ENCODE measurements around the gene ASIC2. TPM values are rescaled to one million over a fixed set of nuclear protein-coding genes. Genes with fewer than 3 reads are reported as not detected.

The ASIC2 gene
- total and polyA plus RNA-seq, 7 donors: 0.01 TPM; not detected in 6

DNA sequence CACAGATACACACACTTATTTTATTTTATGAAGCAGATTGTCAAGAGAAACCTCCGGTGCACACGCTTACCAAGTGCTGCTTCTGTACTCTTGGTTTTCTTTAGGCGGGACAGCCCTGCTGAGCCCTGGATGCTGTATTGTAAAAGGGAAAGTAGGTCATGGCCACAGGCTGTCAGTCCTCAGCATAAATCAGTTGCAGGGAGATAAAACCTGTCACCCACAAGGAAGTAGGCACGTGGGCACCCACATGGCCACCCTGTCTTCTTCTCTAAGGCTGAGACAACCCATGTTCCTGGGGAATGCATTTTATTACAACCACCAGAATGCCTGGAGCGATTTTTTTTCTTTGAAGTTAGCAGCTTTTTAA is 59.3 kb downstream of the ASIC2 start:
- Histone ChIP-seq H3K27ac (no peak overlapping the region), H3K4me3 (no peak overlapping the region)
- ATAC-seq: peak in 2 of 4 donors; percentile 39 to 47

DNA sequence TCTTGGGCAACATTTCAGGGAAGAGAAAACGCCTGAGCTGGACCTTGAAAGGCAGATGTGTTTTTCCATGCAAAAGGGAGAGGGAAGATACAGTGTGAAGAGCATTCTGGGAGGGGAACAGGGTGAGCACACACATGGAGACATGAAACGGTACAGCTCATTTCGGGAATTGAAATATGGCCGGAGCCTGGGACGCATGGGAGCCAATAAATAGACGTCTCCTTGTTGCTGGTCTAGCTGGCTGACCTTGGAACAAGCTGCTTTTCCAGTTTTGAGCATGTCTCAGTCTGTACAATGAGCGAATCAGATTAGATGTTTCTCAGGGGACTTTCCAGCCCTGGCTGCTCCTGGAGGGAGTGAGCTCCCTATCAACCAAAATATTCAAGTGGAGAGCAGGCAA is 63.6 kb downstream of the ASIC2 start:
- no peak overlapping the region for H3K27ac ChIP-seq
- no peaks in the 10 kb centered on the region for H3K9me3 ChIP-seq
- no peaks in the 10 kb centered on the region for H3K36me3 ChIP-seq (ENCODE audit: insufficient read depth in 1 of 2, low read depth in 1 of 2)
- no peak overlapping the region for H3K4me3 ChIP-seq
- no peak for DNase-seq
- intact Hi-C loops (cut with DNase I): loop anchor here in 1 of 2 donors (2.0 kb wide), 1 partner anchor 51 kb away; no protein-coding TSS in a partner anchor
- TF ChIP-seq, protein P1, sequence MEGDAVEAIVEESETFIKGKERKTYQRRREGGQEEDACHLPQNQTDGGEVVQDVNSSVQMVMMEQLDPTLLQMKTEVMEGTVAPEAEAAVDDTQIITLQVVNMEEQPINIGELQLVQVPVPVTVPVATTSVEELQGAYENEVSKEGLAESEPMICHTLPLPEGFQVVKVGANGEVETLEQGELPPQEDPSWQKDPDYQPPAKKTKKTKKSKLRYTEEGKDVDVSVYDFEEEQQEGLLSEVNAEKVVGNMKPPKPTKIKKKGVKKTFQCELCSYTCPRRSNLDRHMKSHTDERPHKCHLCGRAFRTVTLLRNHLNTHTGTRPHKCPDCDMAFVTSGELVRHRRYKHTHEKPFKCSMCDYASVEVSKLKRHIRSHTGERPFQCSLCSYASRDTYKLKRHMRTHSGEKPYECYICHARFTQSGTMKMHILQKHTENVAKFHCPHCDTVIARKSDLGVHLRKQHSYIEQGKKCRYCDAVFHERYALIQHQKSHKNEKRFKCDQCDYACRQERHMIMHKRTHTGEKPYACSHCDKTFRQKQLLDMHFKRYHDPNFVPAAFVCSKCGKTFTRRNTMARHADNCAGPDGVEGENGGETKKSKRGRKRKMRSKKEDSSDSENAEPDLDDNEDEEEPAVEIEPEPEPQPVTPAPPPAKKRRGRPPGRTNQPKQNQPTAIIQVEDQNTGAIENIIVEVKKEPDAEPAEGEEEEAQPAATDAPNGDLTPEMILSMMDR (IDR thresholded peaks at IDR 0.05): no peak
- H3K27me3 ChIP-seq (ENCODE audit: insufficient read depth in 3 of 3, low read length in 2 of 3): no peaks in the 10 kb centered on the region
- no peaks in the 10 kb centered on the region for H3K4me1 ChIP-seq
- 45 to 49% (median 48%) methylated on average over 7 of the region's 7 CpGs for WGBS, 3 donors
- ATAC-seq: no peak

More for the DNA sequence above, 59.3 kb downstream of the ASIC2 start:
- no peaks in the 10 kb centered on the region for H3K27me3 ChIP-seq (ENCODE audit: insufficient read depth in 3 of 3, low read length in 2 of 3)
- intact Hi-C loops (cut with DNase I): no loop called here
- DNase-seq: peak in 1 of 2 donors; percentile 19
- TF ChIP-seq, protein P1 (IDR thresholded peaks at IDR 0.05): no peak
- no peaks in the 10 kb centered on the region for H3K9me3 ChIP-seq
- 61 to 76% (median 75%) methylated on average over 5 of the region's 5 CpGs for WGBS, 3 donors
- no peaks in the 10 kb centered on the region for H3K36me3 ChIP-seq (ENCODE audit: insufficient read depth in 1 of 2, low read depth in 1 of 2)
- no peaks in the 10 kb centered on the region for H3K4me1 ChIP-seq

DNA sequence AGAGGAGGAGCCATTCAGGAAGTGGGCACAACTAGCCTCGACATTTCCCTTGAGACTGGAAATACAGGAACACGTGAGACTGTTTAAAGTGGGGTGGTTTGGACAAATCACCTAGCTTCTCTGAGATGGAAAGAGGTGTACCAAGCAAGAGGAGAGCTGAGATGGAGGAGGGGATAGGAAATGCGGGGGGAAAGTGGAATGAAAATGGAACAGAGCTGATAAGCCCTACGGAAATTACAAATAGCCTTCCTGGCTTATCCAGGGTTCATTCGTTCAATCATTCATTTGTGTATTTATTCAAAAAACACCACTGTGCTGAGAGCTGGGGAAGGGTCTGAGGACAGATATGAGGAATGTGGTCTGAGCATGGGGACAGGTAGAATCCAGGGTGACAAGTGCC is 64.1 kb downstream of the ASIC2 start:
- no peak overlapping the region for H3K27ac ChIP-seq
- no peaks in the 10 kb centered on the region for H3K36me3 ChIP-seq (ENCODE audit: insufficient read depth in 1 of 2, low read depth in 1 of 2)
- no peak overlapping the region for H3K4me3 ChIP-seq
- intact Hi-C loops (cut with DNase I): loop anchor here in 1 of 2 donors (2.0 kb wide), 1 partner anchor 50 kb away; no protein-coding TSS in a partner anchor
- DNase-seq (no peak), ATAC-seq (no peak)
- TF ChIP-seq, protein P1 (IDR thresholded peaks at IDR 0.05): no peak
- 63 to 72% (median 71%) methylated on average over 5 of the region's 5 CpGs for WGBS, 3 donors
- no peaks in the 10 kb centered on the region for H3K9me3 ChIP-seq
- no peaks in the 10 kb centered on the region for H3K4me1 ChIP-seq
- H3K27me3 ChIP-seq (ENCODE audit: insufficient read depth in 3 of 3, low read length in 2 of 3): no peaks in the 10 kb centered on the region

DNA sequence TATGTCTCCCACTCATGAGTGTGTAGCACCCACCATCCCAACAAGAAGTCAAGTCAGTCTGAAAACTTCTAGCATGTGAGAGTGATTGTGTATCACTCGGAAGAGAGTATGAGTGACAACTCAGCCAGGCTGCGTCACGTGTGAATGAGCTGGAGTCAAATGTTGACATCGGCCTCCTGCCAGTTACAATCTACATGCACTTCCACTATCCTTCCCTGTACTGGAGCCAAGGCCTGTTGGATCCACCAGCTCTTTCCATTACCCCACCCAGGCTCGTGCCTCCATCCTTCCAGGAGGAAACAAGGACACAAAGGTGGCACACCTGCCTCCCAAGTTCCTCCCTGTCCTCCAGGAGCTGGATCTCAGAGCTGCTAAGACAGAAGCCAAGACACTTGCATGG is 64.5 kb downstream of the ASIC2 start:
- WGBS, 3 donors: 68 to 74% (median 72%) methylated on average over 5 of the region's 5 CpGs
- Histone ChIP-seq H3K27ac (no peak overlapping the region), H3K9me3 (no peaks in the 10 kb centered on the region), H3K36me3 (ENCODE audit: insufficient read depth in 1 of 2, low read depth in 1 of 2) (no peaks in the 10 kb centered on the region), H3K27me3 (ENCODE audit: insufficient read depth in 3 of 3, low read length in 2 of 3) (no peaks in the 10 kb centered on the region), H3K4me1 (no peaks in the 10 kb centered on the region), H3K4me3 (no peak overlapping the region)
- intact Hi-C loops (cut with DNase I): loop anchor here in 1 of 2 donors (2.0 kb wide), 1 partner anchor 50 kb away; no protein-coding TSS in a partner anchor
- TF ChIP-seq, protein P1 (IDR thresholded peaks at IDR 0.05): no peak
- no peak for DNase-seq
- no peak for ATAC-seq

DNA sequence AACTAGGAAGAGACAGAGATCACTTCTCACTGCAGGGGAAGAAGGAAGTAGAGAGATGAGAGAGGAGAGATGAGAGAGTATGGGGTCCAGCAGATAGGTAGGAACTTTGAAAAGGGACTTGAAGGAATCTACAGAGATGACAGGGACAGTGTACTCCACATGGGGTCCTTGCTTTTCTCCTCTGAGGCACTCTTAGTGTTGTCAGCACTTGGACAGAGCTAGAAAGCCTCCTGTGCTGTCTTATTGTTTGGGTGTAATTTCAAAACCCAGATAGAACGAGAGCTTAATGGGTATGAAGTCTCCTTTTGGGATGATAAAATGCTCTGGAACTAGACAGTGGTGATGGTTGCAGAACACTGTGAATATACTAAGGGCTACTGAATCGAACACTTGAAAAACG is 65.2 kb downstream of the ASIC2 start:
- ATAC-seq: no peak
- 70 to 76% (median 73%) methylated on average over 3 of the region's 3 CpGs for WGBS, 3 donors
- TF ChIP-seq, protein P1 (IDR thresholded peaks at IDR 0.05): no peak
- no peak overlapping the region for H3K4me3 ChIP-seq
- no peaks in the 10 kb centered on the region for H3K9me3 ChIP-seq
- H3K36me3 ChIP-seq (ENCODE audit: insufficient read depth in 1 of 2, low read depth in 1 of 2): no peaks in the 10 kb centered on the region
- H3K27me3 ChIP-seq (ENCODE audit: insufficient read depth in 3 of 3, low read length in 2 of 3): no peaks in the 10 kb centered on the region
- DNase-seq: no peak
- intact Hi-C loops (cut with DNase I): loop anchor here in 1 of 2 donors (2.0 kb wide), 1 partner anchor 49 kb away; no protein-coding TSS in a partner anchor
- H3K4me1 ChIP-seq: no peaks in the 10 kb centered on the region
- H3K27ac ChIP-seq: no peak overlapping the region
